ENCODE measurements around the gene PLEKHG5.

PLEKHG5 gene

DNA sequence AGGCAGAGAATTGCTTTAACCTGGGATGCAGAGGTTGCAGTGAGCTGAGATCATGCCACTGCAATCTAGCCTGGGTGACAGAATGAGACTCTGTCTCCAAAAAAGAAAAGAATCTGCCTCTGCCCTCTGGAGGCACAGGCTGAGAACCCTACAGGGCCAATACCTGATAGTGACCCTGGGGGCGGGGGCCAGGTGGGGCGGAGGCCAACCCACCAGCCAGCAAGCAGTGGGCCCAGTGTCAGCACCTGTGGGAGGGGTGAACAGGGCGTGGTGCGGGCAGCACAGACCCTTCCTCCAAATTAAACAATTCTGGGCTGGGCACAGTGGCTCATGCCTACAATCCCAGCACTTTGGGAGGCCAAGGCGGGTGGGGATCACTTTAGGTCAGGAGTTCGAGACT, 19.0 kb upstream of the PLEKHG5 start:
- no peak overlapping the region for H3K4me3 ChIP-seq (ENCODE audit: low read length)
- TF ChIP-seq, protein P1, sequence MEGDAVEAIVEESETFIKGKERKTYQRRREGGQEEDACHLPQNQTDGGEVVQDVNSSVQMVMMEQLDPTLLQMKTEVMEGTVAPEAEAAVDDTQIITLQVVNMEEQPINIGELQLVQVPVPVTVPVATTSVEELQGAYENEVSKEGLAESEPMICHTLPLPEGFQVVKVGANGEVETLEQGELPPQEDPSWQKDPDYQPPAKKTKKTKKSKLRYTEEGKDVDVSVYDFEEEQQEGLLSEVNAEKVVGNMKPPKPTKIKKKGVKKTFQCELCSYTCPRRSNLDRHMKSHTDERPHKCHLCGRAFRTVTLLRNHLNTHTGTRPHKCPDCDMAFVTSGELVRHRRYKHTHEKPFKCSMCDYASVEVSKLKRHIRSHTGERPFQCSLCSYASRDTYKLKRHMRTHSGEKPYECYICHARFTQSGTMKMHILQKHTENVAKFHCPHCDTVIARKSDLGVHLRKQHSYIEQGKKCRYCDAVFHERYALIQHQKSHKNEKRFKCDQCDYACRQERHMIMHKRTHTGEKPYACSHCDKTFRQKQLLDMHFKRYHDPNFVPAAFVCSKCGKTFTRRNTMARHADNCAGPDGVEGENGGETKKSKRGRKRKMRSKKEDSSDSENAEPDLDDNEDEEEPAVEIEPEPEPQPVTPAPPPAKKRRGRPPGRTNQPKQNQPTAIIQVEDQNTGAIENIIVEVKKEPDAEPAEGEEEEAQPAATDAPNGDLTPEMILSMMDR (conservative IDR thresholded peaks at IDR 0.05; ENCODE audit: low read length), result no peak
- DNase-seq (ENCODE audit: low read depth), result no peak

DNA sequence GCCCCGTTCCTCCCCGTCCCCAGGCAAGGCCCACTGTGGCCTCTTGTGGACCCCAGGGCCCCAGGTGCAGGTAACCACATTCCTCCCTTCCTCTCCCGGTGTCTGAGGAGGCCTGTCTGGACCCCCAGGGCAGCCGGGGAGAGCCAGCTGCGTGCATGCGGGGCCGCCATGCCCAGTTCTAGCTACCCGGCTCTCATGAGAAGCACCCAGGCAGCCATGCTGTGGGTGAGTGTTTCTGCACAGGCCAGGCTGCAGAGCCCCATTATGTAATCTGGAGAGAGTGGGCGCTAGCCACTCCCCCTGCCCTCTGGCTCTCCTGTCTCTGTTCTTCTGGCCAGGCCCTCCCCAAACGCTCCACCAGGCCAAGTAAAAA, 18.4 kb upstream of the PLEKHG5 start:
- TF ChIP-seq, protein P1 (conservative IDR thresholded peaks at IDR 0.05; ENCODE audit: low read length), result no peak
- no peak overlapping the region for H3K4me3 ChIP-seq (ENCODE audit: low read length)
- no peak for DNase-seq (ENCODE audit: low read depth)

DNA sequence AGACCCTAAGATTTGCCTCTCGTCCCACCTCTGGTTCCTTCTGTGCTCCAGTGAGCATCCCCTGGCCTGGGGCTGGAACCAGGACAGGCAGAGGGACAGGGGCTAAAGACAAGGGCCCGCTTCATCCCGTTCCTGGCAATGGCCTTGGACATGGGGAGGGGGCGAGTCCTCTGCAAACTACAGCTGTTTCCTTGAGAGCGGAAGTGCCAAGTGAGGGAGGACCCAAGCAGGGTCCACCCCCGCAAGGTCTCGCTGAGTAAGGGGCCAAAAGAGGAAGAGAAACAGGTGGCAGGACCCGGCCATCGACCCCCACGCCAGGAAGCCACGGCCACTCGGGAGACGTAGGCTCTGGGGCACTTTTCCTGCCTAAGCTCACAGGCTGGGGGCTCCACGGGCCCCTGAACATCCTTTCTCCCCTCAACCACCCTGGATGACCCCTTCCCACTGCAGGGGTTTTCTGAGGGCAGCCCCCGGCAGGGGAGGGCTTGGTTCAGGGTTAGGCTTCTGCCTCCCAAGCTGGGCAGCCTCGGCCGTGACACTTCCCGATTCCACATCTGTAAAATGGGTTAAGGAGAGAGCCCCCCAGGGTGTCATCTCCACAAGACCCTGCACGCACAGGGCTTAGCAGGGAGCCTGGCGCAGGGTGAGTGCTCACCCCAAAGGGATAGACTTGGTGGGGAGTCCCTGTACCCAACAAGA, 17.9 kb upstream of the PLEKHG5 start:
- TF ChIP-seq, protein P1 (conservative IDR thresholded peaks at IDR 0.05; ENCODE audit: low read length), result no peak
- H3K4me3 ChIP-seq (ENCODE audit: low read length), result no peak overlapping the region
- no peak for DNase-seq (ENCODE audit: low read depth)

DNA sequence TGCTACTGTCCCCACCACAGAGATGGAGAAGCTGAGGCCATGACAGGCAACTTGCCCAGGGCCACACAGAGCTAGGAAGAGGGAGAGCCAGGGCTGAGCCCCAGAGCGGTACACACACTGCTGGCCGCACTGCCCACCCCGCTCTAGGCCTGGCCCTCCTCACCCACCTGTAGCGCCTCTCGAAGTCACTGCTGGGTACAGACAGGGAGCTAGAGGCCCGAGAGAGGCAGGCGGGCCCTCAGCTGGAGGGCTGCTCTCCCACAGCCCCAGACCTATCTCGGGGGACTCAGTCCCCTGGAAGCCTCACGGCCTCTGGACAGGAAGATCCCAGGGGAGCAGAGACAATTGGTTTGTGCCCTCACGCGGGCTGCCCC, 17.3 kb upstream of the PLEKHG5 start:
- no peak for DNase-seq (ENCODE audit: low read depth)
- no peak overlapping the region for H3K4me3 ChIP-seq (ENCODE audit: low read length)
- TF ChIP-seq, protein P1 (conservative IDR thresholded peaks at IDR 0.05; ENCODE audit: low read length), result no peak

DNA sequence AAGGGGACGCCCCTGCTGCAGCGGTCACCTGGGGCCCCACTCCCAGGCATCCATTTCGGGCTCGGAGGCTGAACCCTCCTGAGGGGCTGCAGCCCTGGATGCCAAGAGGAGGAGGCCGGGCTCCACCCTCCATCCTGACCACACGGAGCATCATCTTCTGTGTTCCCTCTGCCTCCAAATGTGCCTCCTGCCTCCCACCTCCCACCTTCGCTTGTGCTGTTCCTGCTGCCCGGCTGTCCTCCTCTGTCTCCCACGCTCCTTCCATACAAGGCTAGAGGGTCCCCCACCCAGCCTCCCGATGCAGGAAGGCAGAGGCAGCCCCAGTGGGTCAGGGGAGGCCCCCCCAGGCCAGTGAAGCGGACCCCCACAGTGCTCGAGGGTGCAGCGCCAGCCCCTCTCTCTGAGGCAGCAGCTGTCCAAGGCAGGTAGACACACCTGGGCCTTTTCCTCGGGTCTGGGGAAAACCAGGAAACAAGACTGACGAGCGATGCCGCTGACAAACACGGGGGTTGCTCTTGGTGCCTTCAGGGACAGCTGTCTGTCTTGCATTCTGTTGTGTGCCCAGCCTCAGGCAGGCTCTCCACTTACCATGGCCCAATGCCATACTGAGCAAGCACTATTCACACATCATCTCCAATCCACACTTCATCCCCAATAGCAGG, 16.8 kb upstream of the PLEKHG5 start:
- TF ChIP-seq, protein P1 (conservative IDR thresholded peaks at IDR 0.05; ENCODE audit: low read length), result no peak
- no peak overlapping the region for H3K4me3 ChIP-seq (ENCODE audit: low read length)

DNA sequence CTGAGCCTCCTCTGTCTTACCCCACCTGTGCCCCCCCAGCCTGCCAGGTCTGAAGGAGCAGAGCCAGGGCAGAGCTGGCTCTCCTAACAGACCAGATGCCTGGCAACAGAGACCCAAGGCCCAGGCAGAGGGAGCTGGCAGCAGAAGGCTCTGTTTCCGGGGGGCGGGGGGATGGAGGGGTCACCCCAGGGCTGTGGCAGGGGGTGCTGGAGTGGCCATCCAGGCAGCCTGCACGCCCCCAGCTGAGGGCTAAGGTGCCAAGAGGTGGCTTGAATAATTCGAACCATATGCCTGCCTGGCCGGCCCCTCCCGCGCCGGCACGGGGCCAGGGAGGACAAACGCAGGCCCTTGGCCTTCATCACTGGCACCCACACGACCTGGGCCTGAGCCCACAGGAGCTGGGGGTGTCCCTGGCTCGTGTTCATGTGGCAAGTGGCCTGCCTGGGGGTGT, 16.0 kb upstream of the PLEKHG5 start:
- H3K4me3 ChIP-seq (ENCODE audit: low read length), result no peak overlapping the region
- TF ChIP-seq, protein P1 (conservative IDR thresholded peaks at IDR 0.05; ENCODE audit: low read length), result no peak
- DNase-seq (ENCODE audit: low read depth), result no peak

More for the DNA sequence above, 16.8 kb upstream of the PLEKHG5 start:
- DNase-seq (ENCODE audit: low read depth), result no peak

DNA sequence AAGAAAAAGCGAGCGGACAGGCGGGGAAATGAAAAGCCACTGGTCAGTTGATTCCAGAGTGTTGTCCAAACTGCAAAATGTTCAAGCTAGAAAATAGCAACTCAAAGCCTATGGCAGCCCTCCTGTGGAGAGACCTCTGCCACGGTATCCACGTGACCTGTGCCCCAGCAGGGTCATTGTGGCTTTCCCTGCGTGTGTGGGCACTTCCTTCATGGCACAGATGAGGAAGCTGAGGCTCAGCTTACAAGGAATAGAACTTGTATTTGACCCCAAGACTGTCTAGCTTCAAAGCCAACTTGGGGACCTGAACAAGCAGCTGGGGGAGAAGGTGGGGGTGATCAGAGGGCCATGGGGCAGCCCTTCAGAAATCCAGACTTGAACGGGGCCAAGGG, 15.6 kb upstream of the PLEKHG5 start:
- no peak overlapping the region for H3K4me3 ChIP-seq (ENCODE audit: low read length)
- TF ChIP-seq, protein P1 (conservative IDR thresholded peaks at IDR 0.05; ENCODE audit: low read length), result no peak
- no peak for DNase-seq (ENCODE audit: low read depth)
